NB4 (cell line): ENCODE measurements around the gene MAN2A2.

Source experiments
- DNase-seq: peaks from one replicate; pipeline ENCODE4 v3.0.0; 2010; ENCODE audit warnings: low read depth
- H3K4me3 ChIP-seq: one replicate; pipeline ENCODE4 v1.5.1; 2011; ENCODE audit warnings: mild to moderate bottlenecking, low read depth, low read length, moderate library complexity
- CTCF ChIP-seq: IDR thresholded peaks from one replicate; pipeline ENCODE4 v1.5.1; 2012; ENCODE audit warnings: low read depth, low read length
- MYC ChIP-seq: IDR thresholded peaks from 2 replicates; pipeline ENCODE4 v1.6.1; 2011; ENCODE audit warnings: low read depth, low read length
- POLR2A ChIP-seq: IDR thresholded peaks from 2 replicates; pipeline ENCODE4 v1.6.1; 2011; ENCODE audit warnings: mild to moderate bottlenecking; ENCODE audit not compliant: insufficient read length; ENCODE audit errors: extremely low read depth
- TF ChIP-seq, protein P1 (sequence below): IDR thresholded peaks from 2 replicates; pipeline ENCODE4 v1.6.1; 2011; ENCODE audit warnings: low read depth, low read length

MAN2A2 gene

GRCh38 chr15:90954712-90955623, 51.9 kb downstream of the MAN2A2 start, which contains the start of gene RCCD1:
Gene RCCD1 (plus strand): TSS chr15:90954884. CDS start chr15:90956735, 1,851 bp downstream.
- H3K4me3 ChIP-seq: peak within 1 kb of the TSS; percentile 73
- peak; percentile 98 for DNase-seq
- TF ChIP-seq MYC (peak; percentile 97), CTCF (no peak), POLR2A (peak; percentile 69)
- TF ChIP-seq, protein P1, sequence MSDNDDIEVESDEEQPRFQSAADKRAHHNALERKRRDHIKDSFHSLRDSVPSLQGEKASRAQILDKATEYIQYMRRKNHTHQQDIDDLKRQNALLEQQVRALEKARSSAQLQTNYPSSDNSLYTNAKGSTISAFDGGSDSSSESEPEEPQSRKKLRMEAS: peak; percentile 99

DNA sequence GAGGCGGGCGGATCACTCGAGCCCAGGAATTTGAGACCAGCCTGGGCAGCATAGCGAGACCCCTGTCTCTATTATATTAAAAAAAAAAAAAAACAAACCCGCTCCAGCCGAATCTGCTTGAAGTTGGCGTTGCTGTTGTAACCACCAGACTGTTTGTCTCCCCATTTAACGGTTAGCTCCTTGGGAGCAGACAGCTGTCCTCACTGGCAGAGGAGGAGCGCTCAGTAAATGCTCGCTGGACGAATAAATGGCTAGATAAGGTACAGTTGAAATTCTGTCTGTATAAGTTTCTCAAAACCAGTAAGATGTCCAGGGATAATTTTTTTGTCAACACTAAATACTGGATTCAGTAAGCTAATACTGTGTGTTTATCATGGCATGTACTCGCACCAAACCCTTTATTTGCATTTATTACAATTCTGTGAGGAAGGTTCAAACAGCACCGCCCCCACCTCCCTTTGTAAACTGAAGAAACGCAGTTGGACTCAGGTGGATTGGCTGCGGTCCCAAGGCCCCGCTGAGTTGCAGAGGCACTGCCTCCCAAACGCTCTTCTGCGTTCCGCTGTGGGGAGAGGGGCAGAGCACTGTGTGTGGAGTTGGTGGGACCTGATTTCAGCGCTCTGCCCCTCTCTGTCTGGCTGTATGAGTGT, 52.6 kb downstream of the MAN2A2 start:
- no peak for TF ChIP-seq CTCF
- TF ChIP-seq, protein P1: no peak
- no peak for TF ChIP-seq MYC
- no peak for TF ChIP-seq POLR2A
- H3K4me3 ChIP-seq: peak overlapping the region; percentile 73
- DNase-seq: no peak

DNA sequence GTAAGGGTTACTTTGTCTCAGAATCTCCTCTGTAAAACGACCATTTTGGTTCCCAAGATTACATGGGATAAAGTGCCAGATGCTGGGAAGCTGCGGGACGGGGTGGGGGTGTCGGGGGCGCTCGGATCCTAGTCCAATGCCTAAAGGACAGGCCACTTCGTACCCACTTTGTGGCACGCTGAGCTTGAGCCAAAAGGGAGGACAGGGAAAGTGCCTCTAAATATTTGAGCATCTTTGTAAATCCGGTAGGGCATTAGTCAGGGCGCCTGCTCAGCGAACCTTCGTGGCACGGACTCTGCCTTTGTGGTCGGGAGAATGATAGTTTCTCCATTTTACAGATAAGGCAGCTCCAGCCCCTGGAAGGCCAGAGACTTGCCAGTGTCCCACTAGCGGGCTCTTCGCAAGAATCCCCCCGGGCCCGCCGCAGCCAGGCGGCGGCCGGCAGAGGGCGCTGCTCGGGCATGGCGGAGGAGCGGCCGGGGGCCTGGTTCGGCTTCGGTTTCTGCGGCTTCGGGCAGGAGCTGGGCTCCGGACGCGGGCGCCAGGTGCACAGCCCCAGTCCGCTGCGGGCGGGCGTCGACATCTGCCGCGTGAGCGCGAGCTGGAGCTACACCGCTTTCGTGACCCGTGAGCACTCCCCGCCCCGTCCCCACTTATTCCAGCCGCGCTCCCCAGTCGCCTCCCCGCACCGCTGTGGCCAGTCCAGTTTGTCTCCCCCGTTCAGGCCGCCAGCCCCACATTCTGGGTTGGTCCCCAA, 53.4 kb downstream of the MAN2A2 start:
- peak overlapping the region; percentile 73 for H3K4me3 ChIP-seq
- TF ChIP-seq CTCF (peak; percentile 8), MYC (no peak)
- DNase-seq: no peak

DNA sequence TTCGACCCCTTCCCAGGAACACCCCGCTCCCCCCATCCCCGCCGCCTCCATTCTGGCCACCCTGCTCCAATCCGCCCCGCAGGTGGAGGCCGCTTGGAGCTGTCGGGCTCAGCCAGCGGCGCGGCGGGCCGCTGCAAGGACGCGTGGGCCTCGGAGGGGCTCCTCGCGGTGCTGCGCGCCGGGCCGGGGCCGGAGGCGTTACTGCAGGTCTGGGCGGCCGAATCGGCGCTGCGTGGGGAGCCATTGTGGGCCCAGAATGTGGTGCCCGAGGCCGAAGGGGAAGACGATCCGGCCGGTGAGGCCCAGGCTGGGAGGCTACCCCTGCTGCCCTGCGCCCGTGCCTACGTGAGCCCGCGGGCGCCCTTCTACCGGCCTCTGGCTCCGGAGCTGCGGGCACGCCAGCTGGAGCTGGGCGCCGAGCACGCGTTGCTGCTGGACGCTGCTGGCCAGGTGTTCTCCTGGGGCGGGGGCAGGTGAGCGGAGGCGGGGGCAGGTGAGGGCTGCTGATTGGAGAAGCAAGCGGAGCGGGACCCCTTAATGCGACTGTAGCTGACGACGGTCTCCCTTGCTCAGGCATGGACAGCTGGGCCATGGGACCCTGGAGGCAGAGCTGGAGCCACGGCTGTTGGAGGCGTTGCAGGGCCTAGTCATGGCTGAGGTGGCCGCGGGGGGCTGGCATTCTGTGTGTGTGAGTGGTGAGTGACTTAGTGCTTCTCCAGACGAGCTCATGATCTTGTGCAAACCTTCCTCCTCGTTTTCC, 54.1 kb downstream of the MAN2A2 start:
- H3K4me3 ChIP-seq: no peak overlapping the region
- TF ChIP-seq CTCF (no peak), MYC (no peak), POLR2A (no peak)
- TF ChIP-seq, protein P1: no peak
- no peak for DNase-seq

- no peak for DNase-seq
Measured at GRCh38 chr15:90957791-90958190, 54.7 kb downstream of the MAN2A2 start.

More at GRCh38 chr15:90957791-90958190, 54.7 kb downstream of the MAN2A2 start:
- no peak overlapping the region for H3K4me3 ChIP-seq
- TF ChIP-seq POLR2A: no peak
- TF ChIP-seq MYC: no peak
